ELR (cell line): Measurements from ENCODE around the gene VPS45.
"Not testable (repeated sequence)": the region's sequence is repeated elsewhere in the genome, so short reads cannot be mapped to it uniquely, and the experiment has no call there.

Experiments
- DNase-seq: peaks from one replicate; pipeline ENCODE4 v3.0.0-alpha.2; 2015; ENCODE audit warnings: low read depth

Gene VPS45

GRCh38 chr1:150067184-150068108, at the start of gene VPS45:
TSS of gene VPS45 (plus strand) at chr1:150067776. CDS start at chr1:150067858, 82 bp downstream.
- peak; percentile 94 for DNase-seq

- no peak for DNase-seq
Measured at GRCh38 chr1:150018165-150018564, 49.4 kb upstream of the VPS45 start.

- DNase-seq, result no peak
Measured at GRCh38 chr1:150020711-150021110, 46.9 kb upstream of the VPS45 start.

- DNase-seq, result no peak
Measured at GRCh38 chr1:150021191-150021694, 46.3 kb upstream of the VPS45 start.

GRCh38 chr1:150022357-150022756, 45.2 kb upstream of the VPS45 start:
- DNase-seq, result no peak

- no peak for DNase-seq
Measured at GRCh38 chr1:150024156-150024555, 43.4 kb upstream of the VPS45 start.

GRCh38 chr1:150028322-150028721, 39.3 kb upstream of the VPS45 start:
- DNase-seq, result no peak

GRCh38 chr1:150034336-150034735, 33.2 kb upstream of the VPS45 start:
- DNase-seq, result no peak

GRCh38 chr1:150049926-150050325, 17.6 kb upstream of the VPS45 start:
- no peak for DNase-seq

- no peak for DNase-seq
Measured at GRCh38 chr1:150051089-150051373, 16.5 kb upstream of the VPS45 start.

GRCh38 chr1:150051905-150052412, 15.6 kb upstream of the VPS45 start:
- not testable (repeated sequence) for DNase-seq

- DNase-seq, result no peak
Measured at GRCh38 chr1:150053926-150054325, 13.7 kb upstream of the VPS45 start.

GRCh38 chr1:150055507-150055906, 12.1 kb upstream of the VPS45 start:
- DNase-seq, result not testable (repeated sequence)

GRCh38 chr1:150056407-150056806, 11.2 kb upstream of the VPS45 start:
- no peak for DNase-seq

- no peak for DNase-seq
Measured at GRCh38 chr1:150060260-150060659, 7.3 kb upstream of the VPS45 start.

GRCh38 chr1:150061632-150062101, 5.9 kb upstream of the VPS45 start:
- DNase-seq, result peak; percentile 86

GRCh38 chr1:150062113-150062512, 5.5 kb upstream of the VPS45 start:
- no peak for DNase-seq

GRCh38 chr1:150065184-150065871, 2.2 kb upstream of the VPS45 start:
- peak; percentile 62 for DNase-seq

- DNase-seq, result no peak
Measured at GRCh38 chr1:150066328-150066727, 1.2 kb upstream of the VPS45 start.

GRCh38 chr1:150066838-150067183, 765 bp upstream of the VPS45 start:
- no peak for DNase-seq

- no peak for DNase-seq
Measured at GRCh38 chr1:150068109-150068435, 496 bp downstream of the VPS45 start.

- DNase-seq, result no peak
Measured at GRCh38 chr1:150069923-150070322, 2.3 kb downstream of the VPS45 start.

GRCh38 chr1:150072959-150073358, 5.4 kb downstream of the VPS45 start:
- DNase-seq, result peak; percentile 62
